CD14-positive monocyte (primary cell): Measurements from ENCODE around the gene HYAL1. TPM values are rescaled to one million over a fixed set of nuclear protein-coding genes. Genes with fewer than 3 reads are reported as not detected.

Source experiments
- DNase-seq, 3 donors: peaks; one replicate each; pipeline ENCODE4 v3.0.0-alpha.2; 2011 to 2022
- H2AFZ ChIP-seq: 2 replicates; pipeline ENCODE4 v1.6.0; 2012; ENCODE audit warnings: mild to moderate bottlenecking, low read depth, low read length, inconsistent platforms; ENCODE audit not compliant: insufficient read depth, poor library complexity, severe bottlenecking
- H3K27ac ChIP-seq, 2 donors: 1 replicate in 1 of 2; 2 replicates in 1 of 2; pipeline ENCODE4 v1.5.1; 2012 to 2013; ENCODE audit warnings: low read length in 2 of 2, control low read depth in 1 of 2, inconsistent platforms in 1 of 2, low read depth in 1 of 2, mild to moderate bottlenecking in 1 of 2
- H3K27me3 ChIP-seq, 2 donors: one replicate each; pipeline versions ENCODE4 v1.6.0 to v1.6.1; 2011 to 2013; ENCODE audit warnings: low read length in 2 of 2; ENCODE audit not compliant: control insufficient read depth in 2 of 2, insufficient read depth in 2 of 2
- H3K36me3 ChIP-seq, 2 donors: replicated peaks in 1 of 2; 1 replicate in 1 of 2; 2 replicates in 1 of 2; pipeline versions ENCODE4 v1.5.1 to v1.6.1; 2012 to 2013; ENCODE audit warnings: low read length in 2 of 2, control low read depth in 1 of 2, inconsistent platforms in 1 of 2, mild to moderate bottlenecking in 1 of 2; ENCODE audit not compliant: insufficient read depth in 2 of 2, control insufficient read depth in 1 of 2
- H3K4me1 ChIP-seq, 2 donors: 1 replicate in 1 of 2; 2 replicates in 1 of 2; pipeline versions ENCODE4 v1.5.1 to v1.6.1; 2012 to 2013; ENCODE audit warnings: low read length in 2 of 2, control low read depth in 1 of 2, inconsistent platforms in 1 of 2, mild to moderate bottlenecking in 1 of 2, moderate library complexity in 1 of 2; ENCODE audit not compliant: insufficient read depth in 2 of 2, control insufficient read depth in 1 of 2
- H3K4me2 ChIP-seq: replicated peaks from 2 replicates; pipeline ENCODE3; 2012; ENCODE audit warnings: low read length, moderate library complexity, mild to moderate bottlenecking; ENCODE audit not compliant: poor library complexity, severe bottlenecking; ENCODE audit errors: extremely low read depth
- H3K4me3 ChIP-seq, 3 experiments: fragments of 200-600 bp in 1 of 3; sonication (generic) in 1 of 3; replicated peaks in 1 of 3; 1 replicate in 2 of 3; 2 replicates in 1 of 3; pipeline ENCODE4 v1.5.1; 2011 to 2013; ENCODE audit warnings: low read length in 3 of 3, mild to moderate bottlenecking in 3 of 3, control low read depth in 2 of 3, low read depth in 2 of 3, inconsistent platforms in 1 of 3, moderate library complexity in 1 of 3
- H3K79me2 ChIP-seq: 2 replicates; pipeline ENCODE4 v1.6.0; 2012; ENCODE audit warnings: mild to moderate bottlenecking, control low read depth, inconsistent platforms, low read length, moderate library complexity; ENCODE audit not compliant: insufficient read depth
- H3K9ac ChIP-seq: 2 replicates; pipeline ENCODE4 v1.6.0; 2017; ENCODE audit warnings: low read length, mild to moderate bottlenecking; ENCODE audit not compliant: insufficient read depth, poor library complexity, severe bottlenecking
- H3K9me3 ChIP-seq, 2 donors: replicated peaks in 1 of 2; 1 replicate in 1 of 2; 2 replicates in 1 of 2; pipeline versions ENCODE4 v1.5.1 to v1.6.1; 2012 to 2013; ENCODE audit warnings: low read length in 2 of 2, control low read depth in 1 of 2; ENCODE audit not compliant: control insufficient read depth in 1 of 2, insufficient read depth in 1 of 2
- H4K20me1 ChIP-seq: 2 replicates; pipeline ENCODE4 v1.6.0; 2012; ENCODE audit warnings: mild to moderate bottlenecking, low read length, control low read depth, moderate library complexity; ENCODE audit not compliant: insufficient read depth
- H3K27ac Mint-ChIP-seq, 7 donors: one replicate each; pipeline ENCODE4 v1.8.0; 2020; ENCODE audit warnings: mild to moderate bottlenecking in 7 of 7, mixed read lengths in 7 of 7, moderate library complexity in 6 of 7, inconsistent platforms in 2 of 7
- H3K27me3 Mint-ChIP-seq, 3 donors: one replicate each; pipeline ENCODE4 v1.8.0; 2021 to 2022; ENCODE audit warnings: low read depth in 3 of 3, mild to moderate bottlenecking in 3 of 3, mixed read lengths in 3 of 3, moderate library complexity in 3 of 3, inconsistent platforms in 1 of 3
- H3K36me3 Mint-ChIP-seq, 2 donors: one replicate each; pipeline ENCODE4 v1.8.0; 2020; ENCODE audit warnings: mixed read lengths in 2 of 2, inconsistent platforms in 1 of 2, mild to moderate bottlenecking in 1 of 2
- H3K4me1 Mint-ChIP-seq: one replicate; pipeline ENCODE4 v1.8.0; 2020; ENCODE audit warnings: mild to moderate bottlenecking, mixed read lengths
- H3K4me3 Mint-ChIP-seq, 2 donors: one replicate each; pipeline ENCODE4 v1.8.0; 2020; ENCODE audit warnings: mild to moderate bottlenecking in 2 of 2, mixed read lengths in 2 of 2, moderate library complexity in 1 of 2
- H3K9me3 Mint-ChIP-seq, 7 donors: one replicate each; pipeline ENCODE4 v1.8.0; 2020 to 2022; ENCODE audit warnings: mixed read lengths in 7 of 7, mild to moderate bottlenecking in 6 of 7, moderate library complexity in 6 of 7, inconsistent platforms in 2 of 7
- WGBS: methylation state at CpG from one replicate; pipeline ENCODE4 v1.1.5; 2013; ENCODE audit warnings: missing lambda C conversion rate; ENCODE audit not compliant: insufficient coverage; 5-methylcytosine and 5-hydroxymethylcytosine counted together
- intact Hi-C, 2 donors: fragments of 100-400 bp; cut with micrococcal nuclease; formaldehyde crosslinking; loops; one replicate each; pipeline versions ENCODE4 v1.15.0 to v1.15.1; 2023
- polyA plus RNA-seq, 3 donors: library from polyadenylated mRNA; depleted of rRNA in 1 of 3; unstranded in 2 of 3; stranded (reverse) in 1 of 3; fragments of 300-500 nt in 2 of 3; fragments of >200 nt in 1 of 3; fragmentation: Illumina TruSeq in 2 of 3; gene quantifications; 1 replicate in 2 of 3; 2 replicates in 1 of 3; pipeline ENCODE4 v1.2.3, GENCODE V29; 2012 to 2021
- TF ChIP-seq, protein P1 (sequence below): fragments of 200-600 bp; IDR thresholded peaks from one replicate; pipeline ENCODE4 v1.8.0; 2022; ENCODE audit warnings: antibody characterized with exemption, mild to moderate bottlenecking

HYAL1 gene
- polyA plus RNA-seq, 3 donors = 0.57 TPM; not detected in 2

DNA sequence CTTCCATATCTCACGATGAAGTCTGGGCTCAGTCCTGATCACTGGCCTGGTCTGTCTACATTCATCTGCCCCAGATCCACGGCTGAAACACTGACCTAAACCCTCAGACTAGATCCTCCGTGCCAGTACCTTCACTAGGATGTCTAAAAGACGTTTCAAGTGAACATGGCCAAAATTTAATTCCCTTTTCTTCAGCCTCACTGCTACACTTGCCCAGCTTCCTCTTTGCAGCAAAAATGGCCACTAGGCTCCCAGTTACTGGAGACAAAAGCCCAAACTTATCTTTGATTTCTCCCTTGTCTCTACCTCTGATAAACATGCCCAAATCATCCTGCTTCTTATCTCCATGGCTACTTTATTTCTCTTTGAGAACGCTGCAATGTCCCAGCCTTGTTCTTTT lies 35.6 kb upstream of the HYAL1 start:
- Histone ChIP-seq H3K79me2 (peaks cover 82% of the 10 kb centered on the region), H3K9me3 (no peaks in the 10 kb centered on the region), H3K4me1 (peaks cover 66 to 88% of the 10 kb centered on the region in 2 donors), H4K20me1 (peaks cover 33% of the 10 kb centered on the region), H3K27me3 (no peaks in the 10 kb centered on the region), H3K4me3 (peak overlapping the region; percentile 50 to 94 (median 83)), H3K36me3 (peaks cover 15 to 23% of the 10 kb centered on the region in 2 donors), H2AFZ (peak overlapping the region; percentile 75), H3K9ac (peak overlapping the region; percentile 94), H3K27ac (peak overlapping the region; percentile 91 to 98), H3K4me2 (peak overlapping the region; percentile 95)
- peak overlapping the region; percentile 79 to 96 for H3K4me3 Mint-ChIP-seq
- 0% methylated on average over 5 of the region's 5 CpGs for WGBS
- no peaks in the 10 kb centered on the region for H3K27me3 Mint-ChIP-seq
- peak; percentile 46 to 66 (median 58) for DNase-seq
- no peaks in the 10 kb centered on the region for H3K9me3 Mint-ChIP-seq
- intact Hi-C loops = loop anchor here (5.0 kb wide), 1 partner anchor 42 kb away; the partner anchor contains the start of genes HYAL3 (in 2 of the 2) and NAA80 (in 2 of the 2)
- TF ChIP-seq, protein P1, sequence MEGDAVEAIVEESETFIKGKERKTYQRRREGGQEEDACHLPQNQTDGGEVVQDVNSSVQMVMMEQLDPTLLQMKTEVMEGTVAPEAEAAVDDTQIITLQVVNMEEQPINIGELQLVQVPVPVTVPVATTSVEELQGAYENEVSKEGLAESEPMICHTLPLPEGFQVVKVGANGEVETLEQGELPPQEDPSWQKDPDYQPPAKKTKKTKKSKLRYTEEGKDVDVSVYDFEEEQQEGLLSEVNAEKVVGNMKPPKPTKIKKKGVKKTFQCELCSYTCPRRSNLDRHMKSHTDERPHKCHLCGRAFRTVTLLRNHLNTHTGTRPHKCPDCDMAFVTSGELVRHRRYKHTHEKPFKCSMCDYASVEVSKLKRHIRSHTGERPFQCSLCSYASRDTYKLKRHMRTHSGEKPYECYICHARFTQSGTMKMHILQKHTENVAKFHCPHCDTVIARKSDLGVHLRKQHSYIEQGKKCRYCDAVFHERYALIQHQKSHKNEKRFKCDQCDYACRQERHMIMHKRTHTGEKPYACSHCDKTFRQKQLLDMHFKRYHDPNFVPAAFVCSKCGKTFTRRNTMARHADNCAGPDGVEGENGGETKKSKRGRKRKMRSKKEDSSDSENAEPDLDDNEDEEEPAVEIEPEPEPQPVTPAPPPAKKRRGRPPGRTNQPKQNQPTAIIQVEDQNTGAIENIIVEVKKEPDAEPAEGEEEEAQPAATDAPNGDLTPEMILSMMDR = no peak
- H3K36me3 Mint-ChIP-seq = peaks cover 17 to 31% of the 10 kb centered on the region in 2 donors
- peaks cover 70% of the 10 kb centered on the region for H3K4me1 Mint-ChIP-seq
- H3K27ac Mint-ChIP-seq = peak overlapping the region; percentile 92 to 99 (median 96)

DNA sequence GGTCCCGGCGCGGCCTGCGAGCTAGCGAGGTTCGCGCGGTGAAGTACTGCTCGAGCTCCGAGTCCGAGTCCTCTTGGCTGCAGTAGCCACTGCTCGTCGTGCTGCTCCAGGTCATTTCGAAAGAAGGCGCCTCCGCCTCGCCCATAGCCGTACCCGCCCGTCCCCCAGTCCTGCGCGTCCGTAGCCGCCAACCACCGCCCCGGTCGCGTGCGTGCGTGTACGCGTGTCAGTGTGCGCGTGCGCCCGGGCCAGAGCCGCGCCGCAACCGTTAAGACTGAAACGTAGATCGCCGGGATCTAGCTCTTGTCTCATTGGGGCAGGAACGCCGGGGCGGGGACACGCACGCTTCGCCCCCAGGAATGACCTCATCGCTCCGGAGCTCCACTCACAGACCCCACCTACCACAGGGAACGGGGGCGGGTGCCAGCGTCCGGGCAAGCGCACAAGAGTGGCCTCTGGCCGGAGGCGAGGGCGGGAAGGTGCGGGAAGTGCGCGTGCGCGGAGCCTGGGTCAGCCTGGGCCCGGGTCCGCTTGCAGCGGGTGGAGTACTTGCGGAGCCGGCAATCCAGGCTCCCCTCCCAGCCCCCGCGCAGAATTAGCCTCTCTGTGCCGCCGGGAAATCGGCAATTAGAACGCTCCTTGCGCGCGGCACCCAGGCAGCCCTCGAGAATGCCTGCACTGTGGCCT lies 33.9 kb upstream of the HYAL1 start:
- peaks cover 15 to 40% of the 10 kb centered on the region in 2 donors for H3K36me3 ChIP-seq
- no peaks in the 10 kb centered on the region for H3K9me3 ChIP-seq
- H3K9me3 Mint-ChIP-seq = no peaks in the 10 kb centered on the region
- intact Hi-C loops = loop anchor here (5.0 kb wide), 1 partner anchor 40 kb away; the partner anchor contains the start of genes HYAL3 (in 2 of the 2) and NAA80 (in 2 of the 2)
- H2AFZ ChIP-seq = peak overlapping the region; percentile 75
- peaks cover 49% of the 10 kb centered on the region for H4K20me1 ChIP-seq
- H3K4me2 ChIP-seq = peak overlapping the region; percentile 95
- peak overlapping the region; percentile 94 for H3K9ac ChIP-seq
- H3K27ac Mint-ChIP-seq = peak overlapping the region; percentile 92 to 99 (median 96)
- H3K27me3 ChIP-seq = no peaks in the 10 kb centered on the region
- under 1% methylated on average over 70 of the region's 79 CpGs for WGBS
- peak overlapping the region; percentile 91 to 98 for H3K27ac ChIP-seq
- peak overlapping the region; percentile 50 to 94 (median 83) for H3K4me3 ChIP-seq
- peaks cover 22 to 45% of the 10 kb centered on the region in 2 donors for H3K36me3 Mint-ChIP-seq
- peak overlapping the region; percentile 79 to 96 for H3K4me3 Mint-ChIP-seq
- peak; percentile 98 to 99 (median 98) for DNase-seq
- H3K27me3 Mint-ChIP-seq = no peaks in the 10 kb centered on the region
- peaks cover 97% of the 10 kb centered on the region for H3K79me2 ChIP-seq
- peaks cover 71 to 76% of the 10 kb centered on the region in 2 donors for H3K4me1 ChIP-seq
- peaks cover 62% of the 10 kb centered on the region for H3K4me1 Mint-ChIP-seq
- TF ChIP-seq, protein P1 = no peak
